GM19099 (cell line): ENCODE results near the gene PCSK6.

ENCODE experiments used
- POLR2A ChIP-seq: IDR thresholded peaks from 3 replicates; pipeline ENCODE4 v1.6.1; 2011; ENCODE audit warnings: low read depth; ENCODE audit not compliant: insufficient read length; ENCODE audit errors: extremely low read depth

The PCSK6 gene

GRCh38 chr15:101444015-101444414, 45.5 kb downstream of the PCSK6 start:
- no peak for TF ChIP-seq POLR2A

DNA sequence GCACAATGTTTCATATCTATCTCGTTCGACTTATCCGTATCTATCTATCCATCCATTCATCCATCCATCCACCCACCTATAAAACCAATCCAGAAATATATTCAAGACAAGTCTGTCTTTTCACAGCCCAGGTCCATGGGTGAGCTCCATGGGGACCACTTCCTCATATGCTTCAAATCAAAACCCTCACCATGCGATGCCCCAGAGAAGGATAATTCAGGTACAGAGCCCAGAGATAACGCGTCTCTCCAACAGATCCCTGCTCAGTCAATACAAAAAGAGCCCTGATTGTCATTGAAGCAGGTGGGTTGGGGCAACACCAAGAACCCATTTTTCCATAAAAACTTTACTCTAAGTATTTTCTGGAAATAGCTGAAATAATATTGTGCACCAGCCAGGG, 47.2 kb downstream of the PCSK6 start:
- TF ChIP-seq POLR2A, result no peak

- no peak for TF ChIP-seq POLR2A
Observed at GRCh38 chr15:101441696-101442095, 47.8 kb downstream of the PCSK6 start.

- TF ChIP-seq POLR2A, result no peak
Observed at GRCh38 chr15:101440846-101441590, 48.5 kb downstream of the PCSK6 start.

- no peak for TF ChIP-seq POLR2A
Observed at GRCh38 chr15:101439920-101440319, 49.6 kb downstream of the PCSK6 start.

DNA sequence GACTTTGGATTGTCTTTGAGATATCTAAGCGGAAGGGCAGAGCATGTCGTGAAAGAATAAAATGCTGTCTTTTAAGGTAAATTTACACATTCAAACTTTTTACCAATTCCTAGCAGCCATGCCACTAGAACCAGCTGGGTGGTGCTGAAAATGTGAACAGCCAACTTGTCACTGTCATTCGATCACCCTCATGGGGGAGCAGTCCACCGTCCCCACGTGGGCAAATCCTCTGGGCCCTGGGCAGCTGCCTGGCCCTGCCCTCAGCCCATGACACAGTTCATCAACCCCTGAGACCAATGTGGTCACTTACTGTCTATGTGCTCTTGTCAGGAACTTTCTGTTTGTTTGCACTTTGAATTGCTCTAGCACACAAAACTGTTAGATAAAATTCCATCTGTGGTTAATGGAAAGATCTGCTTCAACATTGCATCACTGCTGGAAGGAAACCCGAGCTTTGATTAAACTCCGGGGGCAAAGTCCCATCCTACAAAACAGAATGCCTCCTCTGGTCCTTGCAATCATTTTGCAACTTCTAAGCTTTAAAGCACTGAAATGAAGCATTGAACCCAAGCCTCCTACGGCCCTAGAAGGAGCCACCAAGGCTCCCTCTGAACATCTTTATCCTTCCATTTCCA, 50.1 kb downstream of the PCSK6 start:
- no peak for TF ChIP-seq POLR2A

GRCh38 chr15:101438482-101439284, 50.8 kb downstream of the PCSK6 start:
- no peak for TF ChIP-seq POLR2A

DNA sequence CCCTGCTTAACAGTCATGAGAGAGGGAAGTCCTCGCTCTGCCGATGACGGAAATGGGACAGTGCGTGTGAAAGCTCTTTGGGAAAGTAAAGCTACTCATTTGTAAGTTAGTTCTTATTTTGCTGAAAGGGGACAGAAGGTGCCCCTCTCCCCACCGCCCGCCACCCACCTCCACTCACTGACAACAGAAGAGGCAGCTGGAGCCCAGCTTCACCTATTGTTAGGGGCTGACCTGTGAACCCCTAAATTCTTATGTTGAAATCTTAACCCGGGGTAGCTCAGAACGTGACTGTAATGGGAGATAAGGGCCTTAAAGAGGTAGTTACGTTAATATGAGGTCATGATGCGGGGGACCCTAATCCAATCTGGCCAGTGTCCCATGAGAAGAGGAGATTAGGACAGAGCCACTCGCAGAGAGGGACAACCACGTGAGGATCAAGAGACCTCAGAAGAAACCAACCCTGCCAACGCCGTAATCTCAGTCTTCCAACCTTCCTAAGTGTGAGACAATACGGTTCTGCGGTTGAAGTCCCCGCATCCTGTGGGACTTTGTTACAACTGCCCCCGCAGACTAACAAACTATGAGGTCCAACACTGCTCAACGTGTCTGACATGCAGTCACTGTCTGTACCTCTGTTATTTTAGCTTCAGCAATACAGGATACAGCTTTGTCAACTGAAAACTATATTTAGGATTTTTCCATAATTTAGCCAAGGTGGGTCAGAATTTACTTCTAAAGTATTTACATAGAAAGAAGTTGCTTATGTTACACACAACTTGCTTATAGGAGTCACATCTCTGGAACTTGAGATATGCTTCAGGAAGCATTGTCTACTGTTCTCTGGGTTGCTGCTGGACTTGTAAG, 51.7 kb downstream of the PCSK6 start:
- no peak for TF ChIP-seq POLR2A

GRCh38 chr15:101437209-101437608, 52.3 kb downstream of the PCSK6 start:
- TF ChIP-seq POLR2A, result no peak

GRCh38 chr15:101436526-101436925, 53.0 kb downstream of the PCSK6 start:
- no peak for TF ChIP-seq POLR2A

- no peak for TF ChIP-seq POLR2A
Observed at GRCh38 chr15:101435761-101436160, 53.7 kb downstream of the PCSK6 start.

DNA sequence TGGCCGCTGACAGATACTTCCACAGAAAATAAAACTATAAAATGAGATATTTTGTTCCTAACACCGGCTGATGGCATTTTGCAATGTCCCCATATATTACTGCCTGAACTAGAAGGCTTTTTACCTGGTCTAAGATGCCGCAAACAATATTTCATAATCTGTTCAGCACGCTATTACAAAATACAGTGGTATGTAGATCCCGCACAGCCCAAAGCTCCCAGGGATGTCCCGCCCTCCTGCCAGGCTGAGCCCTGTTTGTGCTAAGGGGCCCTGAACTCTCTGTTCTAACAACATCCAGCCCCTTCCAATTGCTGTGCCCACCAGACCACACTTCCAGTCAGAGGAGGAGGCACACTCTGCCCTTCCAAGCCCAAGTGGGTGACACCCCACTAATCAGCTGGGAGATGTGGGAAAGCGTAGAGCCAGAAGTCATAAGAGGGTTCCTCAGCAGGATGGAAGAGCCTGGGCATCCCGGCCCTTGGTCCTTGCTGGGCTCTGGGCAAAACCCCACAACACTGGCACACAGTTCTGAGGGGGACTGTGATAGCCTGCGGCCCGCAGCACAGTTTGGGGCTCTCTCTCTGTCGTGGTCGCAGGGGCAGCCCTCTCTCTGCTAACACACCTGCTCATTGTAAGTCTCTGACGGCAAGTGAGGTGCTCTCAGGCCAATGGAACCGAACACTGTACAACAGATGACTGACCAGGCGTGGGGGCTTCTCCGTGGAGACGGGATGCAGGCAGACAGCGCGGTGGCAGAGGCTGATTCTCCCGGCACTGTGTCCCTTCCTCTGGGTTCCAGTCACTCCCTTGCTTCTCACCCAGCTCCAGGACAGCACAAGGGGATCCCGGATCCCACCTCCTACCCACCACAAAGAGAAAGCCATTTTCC, 55.2 kb downstream of the PCSK6 start:
- TF ChIP-seq POLR2A, result no peak

DNA sequence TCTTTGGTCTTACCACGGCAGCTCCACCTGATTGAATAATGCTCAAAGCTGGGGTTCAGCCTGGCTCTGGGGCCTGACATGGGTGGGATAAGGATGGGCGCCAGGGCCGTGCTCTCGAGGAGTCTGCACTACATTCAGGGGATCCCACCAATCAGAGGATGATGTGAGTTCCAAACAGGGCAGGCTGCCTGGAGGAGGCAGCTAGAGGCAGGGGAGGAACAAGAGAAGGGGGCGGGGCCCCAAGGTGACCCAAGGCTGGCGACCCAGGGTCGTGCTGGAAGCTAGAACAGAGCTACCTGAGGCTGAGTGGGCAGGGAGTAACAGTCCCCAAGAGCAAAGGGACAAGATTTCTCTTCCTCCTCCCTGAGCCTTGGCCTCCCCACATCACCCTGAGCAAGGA, 56.1 kb downstream of the PCSK6 start:
- TF ChIP-seq POLR2A, result no peak

DNA sequence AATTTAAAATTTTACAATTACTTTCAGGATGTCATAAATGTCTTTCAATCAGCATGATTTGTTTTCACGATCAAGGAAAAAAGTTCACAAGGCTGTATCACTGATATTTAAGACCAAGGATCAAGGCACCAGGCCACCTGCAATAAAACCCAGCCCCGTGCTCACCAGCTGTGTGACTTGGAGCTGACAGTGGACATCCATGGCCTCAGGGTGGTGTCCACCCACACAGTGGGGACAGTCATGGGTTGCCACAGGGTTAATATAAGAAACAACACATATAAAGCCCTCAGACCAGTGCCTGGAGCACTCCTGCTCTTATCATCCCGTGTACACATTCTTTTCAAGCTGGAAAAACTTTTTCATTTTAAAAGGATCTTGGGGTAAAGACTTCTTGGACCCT, 56.5 kb downstream of the PCSK6 start:
- no peak for TF ChIP-seq POLR2A
